Measurements from ENCODE around the gene EFL1. TPM values are rescaled to one million over a fixed set of nuclear protein-coding genes. Genes with fewer than 3 reads are reported as not detected.

EFL1 gene
- total and polyA plus RNA-seq, 7 donors: 9.2 to 19.7 (median 13.1) TPM

DNA sequence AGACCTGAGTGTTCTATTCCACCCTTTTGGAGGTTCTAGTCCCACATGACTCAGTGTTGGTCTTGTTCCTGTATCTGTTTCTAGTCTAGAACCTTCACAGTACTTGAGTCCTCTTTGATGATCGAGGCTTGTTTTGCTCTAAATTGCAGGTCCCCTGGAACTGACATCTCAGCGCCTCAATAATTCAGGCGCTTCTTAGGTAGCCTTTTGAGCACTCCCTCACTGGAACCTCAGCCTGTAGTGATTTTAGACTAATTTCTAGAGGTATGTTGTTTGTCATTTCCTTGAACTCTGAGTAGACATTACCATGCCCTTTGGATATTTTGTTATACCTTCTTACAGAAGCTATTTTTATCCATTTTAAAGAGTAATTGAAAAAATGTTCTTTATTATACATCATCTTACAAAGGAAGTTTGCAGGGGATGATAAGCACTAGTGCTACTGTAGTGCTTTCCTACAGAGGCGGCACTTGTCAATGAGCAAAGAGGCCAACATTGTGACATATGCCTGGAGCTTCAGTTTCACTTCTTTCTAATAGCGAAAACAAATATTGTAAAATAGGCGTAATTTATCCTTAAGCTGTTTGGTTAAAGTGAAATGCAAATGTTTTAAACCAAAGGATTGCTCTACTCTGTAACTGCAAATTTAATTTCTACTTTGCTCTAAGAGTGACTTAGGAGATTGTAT, 75.7 kb downstream of the EFL1 start:
- no peaks in the 10 kb centered on the region for H3K27me3 ChIP-seq (ENCODE audit: insufficient read depth in 3 of 3, low read length in 2 of 3)
- H3K9me3 ChIP-seq: no peaks in the 10 kb centered on the region
- 95% methylated on average over 6 of the region's 6 CpGs for WGBS, 3 donors
- H3K36me3 ChIP-seq (ENCODE audit: insufficient read depth in 1 of 2, low read depth in 1 of 2): no peaks in the 10 kb centered on the region
- TF ChIP-seq CTCF (IDR thresholded peaks at IDR 0.05): no peak
- H3K4me1 ChIP-seq: peaks cover 16% of the 10 kb centered on the region
- intact Hi-C loops (cut with DNase I): no loop called here
- DNase-seq (no peak), ATAC-seq (no peak)
- no peak overlapping the region for H3K4me3 ChIP-seq
- no peak overlapping the region for H3K27ac ChIP-seq

DNA sequence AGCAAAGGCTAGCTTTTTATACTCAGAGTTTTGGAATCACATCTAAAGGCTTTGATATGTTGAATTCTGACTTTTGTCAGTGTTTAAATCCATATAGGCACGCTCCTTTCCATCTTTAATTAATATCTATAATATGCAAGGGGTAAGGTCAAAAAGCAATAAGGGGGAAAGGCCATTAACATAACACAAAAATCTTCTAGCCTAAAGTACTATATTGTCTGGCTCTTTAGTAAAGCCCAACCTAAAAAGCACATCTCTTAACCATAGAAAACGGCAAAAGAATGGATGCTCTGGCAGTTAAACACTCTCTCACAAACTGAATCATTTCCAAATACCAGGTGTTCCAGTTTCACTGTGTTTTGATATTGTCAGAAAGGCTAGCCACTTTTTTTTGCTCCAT, 76.4 kb downstream of the EFL1 start:
- Histone ChIP-seq H3K27me3 (ENCODE audit: insufficient read depth in 3 of 3, low read length in 2 of 3) (no peaks in the 10 kb centered on the region), H3K36me3 (ENCODE audit: insufficient read depth in 1 of 2, low read depth in 1 of 2) (no peaks in the 10 kb centered on the region), H3K4me1 (peaks cover 16% of the 10 kb centered on the region), H3K27ac (no peak overlapping the region), H3K4me3 (no peak overlapping the region), H3K9me3 (no peaks in the 10 kb centered on the region)
- intact Hi-C loops (cut with DNase I): no loop called here
- WGBS, 3 donors: 91 to 97% (median 92%) methylated on average over 2 of the region's 2 CpGs
- DNase-seq: no peak
- TF ChIP-seq CTCF (IDR thresholded peaks at IDR 0.05): no peak
- ATAC-seq: no peak

DNA sequence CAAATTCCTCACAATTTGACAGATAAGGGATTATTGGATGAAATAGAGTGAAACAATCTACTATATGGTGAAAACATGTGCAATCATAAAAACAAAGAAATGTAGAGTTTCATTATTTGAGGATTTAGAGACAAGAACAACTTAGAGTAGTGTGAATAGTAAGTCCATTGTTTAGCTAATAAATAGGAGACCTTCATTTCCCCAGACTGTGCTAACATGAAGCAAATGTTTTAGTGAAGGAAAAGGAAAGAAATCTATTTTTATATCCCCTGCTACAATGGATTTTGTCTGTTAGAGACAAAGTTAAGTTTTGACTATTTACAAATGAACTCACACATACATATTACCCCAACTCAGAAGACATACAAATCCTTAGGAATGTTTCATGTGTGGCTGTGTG, 77.8 kb downstream of the EFL1 start:
- Histone ChIP-seq H3K36me3 (ENCODE audit: insufficient read depth in 1 of 2, low read depth in 1 of 2) (no peaks in the 10 kb centered on the region), H3K9me3 (no peaks in the 10 kb centered on the region), H3K4me3 (no peak overlapping the region), H3K27ac (peak overlapping the region; percentile 70), H3K27me3 (ENCODE audit: insufficient read depth in 3 of 3, low read length in 2 of 3) (no peaks in the 10 kb centered on the region), H3K4me1 (peaks cover 16% of the 10 kb centered on the region)
- no peak for TF ChIP-seq CTCF (IDR thresholded peaks at IDR 0.05)
- ATAC-seq: no peak
- DNase-seq: no peak
- intact Hi-C loops (cut with DNase I): no loop called here

DNA sequence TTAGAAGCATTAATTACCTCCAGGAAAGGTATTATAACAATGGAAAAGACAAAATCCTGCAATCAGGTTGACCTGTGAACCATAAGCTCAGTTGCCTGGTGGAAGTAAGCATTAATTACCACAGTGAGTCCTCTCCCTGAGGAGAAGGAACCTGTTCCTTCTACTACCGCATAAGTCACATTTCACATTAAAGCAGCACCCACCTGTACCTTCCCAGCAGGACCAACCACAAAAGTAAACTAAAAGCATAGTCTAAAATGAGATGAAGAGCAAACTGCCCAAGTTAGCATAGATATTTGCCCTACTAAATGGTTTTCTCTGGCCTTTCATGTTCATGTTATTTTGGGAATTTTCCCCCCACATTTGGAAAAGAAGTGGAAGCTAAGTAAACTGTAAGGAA, 78.2 kb downstream of the EFL1 start:
- no peaks in the 10 kb centered on the region for H3K27me3 ChIP-seq (ENCODE audit: insufficient read depth in 3 of 3, low read length in 2 of 3)
- no peaks in the 10 kb centered on the region for H3K9me3 ChIP-seq
- no peak overlapping the region for H3K4me3 ChIP-seq
- intact Hi-C loops (cut with DNase I): no loop called here
- no peaks in the 10 kb centered on the region for H3K36me3 ChIP-seq (ENCODE audit: insufficient read depth in 1 of 2, low read depth in 1 of 2)
- H3K4me1 ChIP-seq: peaks cover 16% of the 10 kb centered on the region
- ATAC-seq (peak in 3 of 4 donors; percentile 17 to 25 (median 19)), DNase-seq (no peak)
- peak overlapping the region; percentile 70 for H3K27ac ChIP-seq
- WGBS, 3 donors: 82 to 95% (median 93%) methylated on average over 1 of the region's 1 CpG
- TF ChIP-seq CTCF (IDR thresholded peaks at IDR 0.05): no peak
